Stomach (tissue), 4 donors: Measurements from ENCODE around the gene ZBTB32.

Experiments
- POLR2A ChIP-seq, 4 donors: fragments of 450-650 bp; IDR thresholded peaks; one replicate each; pipeline ENCODE4 v1.6.1; 2016; ENCODE audit warnings: antibody characterized with exemption in 4 of 4, control low read depth in 2 of 4, mild to moderate bottlenecking in 1 of 4, moderate library complexity in 1 of 4
- POLR2AphosphoS5 ChIP-seq, 3 donors: sonication (generic); formaldehyde crosslinking; IDR thresholded peaks; one replicate each; pipeline ENCODE4 v1.6.1; 2016; ENCODE audit warnings: antibody characterized with exemption in 3 of 3
- TF ChIP-seq, protein P1 (sequence below), 7 experiments: fragments of 450-650 bp in 4 of 7; fragments of 200-600 bp in 3 of 7; sonication (generic) in 3 of 7; IDR thresholded peaks; one replicate each; pipeline ENCODE4 v1.5.1; 2016 to 2019; ENCODE audit warnings: antibody characterized with exemption in 7 of 7, control low read depth in 2 of 7, mild to moderate bottlenecking in 1 of 7

DNA sequence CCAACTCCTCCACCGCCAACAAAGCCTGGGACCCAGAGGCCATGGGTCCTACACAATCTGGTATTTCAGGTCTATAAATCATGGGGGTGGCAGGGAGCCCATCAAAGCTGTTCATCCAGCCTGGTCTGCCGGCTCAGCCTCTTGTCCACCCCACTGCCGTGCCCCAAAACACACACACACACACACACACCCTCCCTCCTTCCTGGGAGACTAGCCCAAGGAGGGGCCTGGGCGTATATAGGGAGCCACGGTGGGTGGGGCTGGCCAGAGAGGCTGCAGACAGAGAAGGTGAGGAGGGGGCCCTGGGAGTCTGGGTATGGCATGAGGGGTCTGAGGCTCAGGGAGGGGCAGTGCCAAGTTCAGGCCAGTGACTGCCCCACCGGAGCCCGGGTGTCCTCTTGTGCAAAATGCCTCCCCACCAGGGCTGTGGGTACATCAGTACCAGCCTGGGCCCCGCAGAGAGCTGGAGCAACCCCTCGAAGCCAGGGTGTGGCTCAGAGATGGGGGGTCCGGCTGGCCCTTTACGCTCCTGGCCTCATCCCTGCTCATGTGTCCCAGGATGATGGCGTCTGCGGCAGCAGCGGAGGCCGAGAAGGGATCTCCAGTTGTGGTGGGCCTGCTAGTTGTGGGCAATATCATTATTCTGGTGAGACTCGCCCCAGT lies 38.0 kb upstream of the ZBTB32 start, which contains the start of gene UPK1A:
- TF ChIP-seq, protein P1, sequence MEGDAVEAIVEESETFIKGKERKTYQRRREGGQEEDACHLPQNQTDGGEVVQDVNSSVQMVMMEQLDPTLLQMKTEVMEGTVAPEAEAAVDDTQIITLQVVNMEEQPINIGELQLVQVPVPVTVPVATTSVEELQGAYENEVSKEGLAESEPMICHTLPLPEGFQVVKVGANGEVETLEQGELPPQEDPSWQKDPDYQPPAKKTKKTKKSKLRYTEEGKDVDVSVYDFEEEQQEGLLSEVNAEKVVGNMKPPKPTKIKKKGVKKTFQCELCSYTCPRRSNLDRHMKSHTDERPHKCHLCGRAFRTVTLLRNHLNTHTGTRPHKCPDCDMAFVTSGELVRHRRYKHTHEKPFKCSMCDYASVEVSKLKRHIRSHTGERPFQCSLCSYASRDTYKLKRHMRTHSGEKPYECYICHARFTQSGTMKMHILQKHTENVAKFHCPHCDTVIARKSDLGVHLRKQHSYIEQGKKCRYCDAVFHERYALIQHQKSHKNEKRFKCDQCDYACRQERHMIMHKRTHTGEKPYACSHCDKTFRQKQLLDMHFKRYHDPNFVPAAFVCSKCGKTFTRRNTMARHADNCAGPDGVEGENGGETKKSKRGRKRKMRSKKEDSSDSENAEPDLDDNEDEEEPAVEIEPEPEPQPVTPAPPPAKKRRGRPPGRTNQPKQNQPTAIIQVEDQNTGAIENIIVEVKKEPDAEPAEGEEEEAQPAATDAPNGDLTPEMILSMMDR (IDR thresholded peaks at IDR 0.05): no peak
- TF ChIP-seq POLR2A (IDR thresholded peaks at IDR 0.05) (no peak), POLR2AphosphoS5 (IDR thresholded peaks at IDR 0.05) (no peak)
